ENCODE data around the gene ABLIM2.

The ABLIM2 gene

DNA sequence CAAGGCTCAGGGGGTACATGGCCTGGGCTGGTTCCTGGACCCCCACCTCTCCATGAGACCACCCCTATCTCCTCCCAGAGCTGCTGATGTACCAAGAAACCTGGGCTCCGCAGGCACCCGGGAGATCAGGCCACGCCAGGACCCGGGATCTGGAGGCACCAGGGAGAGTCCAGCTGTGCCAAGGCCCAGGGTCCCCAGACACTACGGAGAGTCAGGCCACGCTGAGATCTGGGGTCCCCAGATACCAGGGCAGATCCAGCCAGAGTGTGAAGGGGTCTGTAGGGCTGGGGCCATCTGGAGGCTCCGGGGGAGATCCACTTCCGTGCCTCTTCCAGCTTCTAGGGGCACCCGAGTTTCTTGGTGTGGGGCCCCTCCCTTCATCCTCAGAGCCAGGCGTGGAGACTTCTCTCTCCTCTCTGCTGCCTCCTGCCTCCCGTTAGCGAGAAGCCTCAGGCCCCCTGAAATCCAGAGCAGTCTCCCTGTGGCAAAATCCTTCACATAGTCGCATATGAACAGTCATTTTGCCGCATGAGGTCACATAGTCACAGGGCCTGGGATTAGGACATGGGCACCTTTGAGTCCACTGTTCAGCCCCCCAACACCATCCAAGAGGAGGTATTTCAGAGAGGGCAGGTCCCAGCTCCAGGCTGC lies 9.7 kb downstream of the ABLIM2 start:
- peak; percentile 47 for DNase-seq (ENCODE audit: low spot score)
- Histone ChIP-seq H3K4me1 (ENCODE audit: insufficient read depth, poor library complexity, severe bottlenecking) (no peaks in the 10 kb centered on the region), H3K4me3 (ENCODE audit: severe bottlenecking) (no peak overlapping the region), H3K36me3 (ENCODE audit: low read depth) (no peaks in the 10 kb centered on the region), H3K27me3 (ENCODE audit: insufficient read depth, poor library complexity, severe bottlenecking) (peaks cover 20% of the 10 kb centered on the region), H3K9me3 (ENCODE audit: severe bottlenecking) (no peaks in the 10 kb centered on the region), H3K27ac (ENCODE audit: poor library complexity, severe bottlenecking) (no peak overlapping the region)
- ATAC-seq (ENCODE audit: low read depth), result no peak
- no peak for TF ChIP-seq CTCF (IDR thresholded peaks at IDR 0.05; ENCODE audit: poor library complexity, severe bottlenecking)

DNA sequence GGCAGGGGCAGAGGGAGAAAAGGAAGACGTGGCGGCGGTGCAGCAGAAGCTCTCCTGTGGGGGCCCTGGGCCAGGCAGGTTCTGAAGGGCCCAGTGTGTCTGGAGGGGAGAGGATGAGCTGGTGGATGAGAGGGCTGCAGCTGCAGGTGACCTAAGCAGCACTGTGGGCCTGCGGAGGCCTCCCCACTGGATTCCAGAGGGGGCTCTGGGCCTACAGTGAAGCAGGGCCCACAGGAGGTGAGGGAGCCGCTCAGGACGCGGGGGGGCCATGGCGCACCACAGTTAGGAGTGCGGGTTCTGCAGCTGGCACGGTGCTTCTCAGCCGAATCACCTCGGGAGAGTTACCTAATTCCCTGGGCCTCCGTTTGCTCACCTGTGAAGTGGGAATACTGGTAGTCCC lies 10.5 kb downstream of the ABLIM2 start:
- Histone ChIP-seq H3K4me1 (ENCODE audit: insufficient read depth, poor library complexity, severe bottlenecking) (no peaks in the 10 kb centered on the region), H3K27ac (ENCODE audit: poor library complexity, severe bottlenecking) (no peak overlapping the region), H3K27me3 (ENCODE audit: insufficient read depth, poor library complexity, severe bottlenecking) (peaks cover 20% of the 10 kb centered on the region), H3K4me3 (ENCODE audit: severe bottlenecking) (no peak overlapping the region), H3K36me3 (ENCODE audit: low read depth) (no peaks in the 10 kb centered on the region), H3K9me3 (ENCODE audit: severe bottlenecking) (no peaks in the 10 kb centered on the region)
- TF ChIP-seq CTCF (IDR thresholded peaks at IDR 0.05; ENCODE audit: poor library complexity, severe bottlenecking), result no peak
- DNase-seq (ENCODE audit: low spot score) (no peak), ATAC-seq (ENCODE audit: low read depth) (no peak)

GRCh38 chr4:8147231-8147970 lies 11.2 kb downstream of the ABLIM2 start:
- Histone ChIP-seq H3K4me3 (ENCODE audit: severe bottlenecking) (no peak overlapping the region), H3K9me3 (ENCODE audit: severe bottlenecking) (no peaks in the 10 kb centered on the region), H3K27me3 (ENCODE audit: insufficient read depth, poor library complexity, severe bottlenecking) (peaks cover 20% of the 10 kb centered on the region), H3K27ac (ENCODE audit: poor library complexity, severe bottlenecking) (no peak overlapping the region), H3K4me1 (ENCODE audit: insufficient read depth, poor library complexity, severe bottlenecking) (no peaks in the 10 kb centered on the region), H3K36me3 (ENCODE audit: low read depth) (no peaks in the 10 kb centered on the region)
- no peak for TF ChIP-seq CTCF (IDR thresholded peaks at IDR 0.05; ENCODE audit: poor library complexity, severe bottlenecking)
- DNase-seq (ENCODE audit: low spot score) (no peak), ATAC-seq (ENCODE audit: low read depth) (no peak)

DNA sequence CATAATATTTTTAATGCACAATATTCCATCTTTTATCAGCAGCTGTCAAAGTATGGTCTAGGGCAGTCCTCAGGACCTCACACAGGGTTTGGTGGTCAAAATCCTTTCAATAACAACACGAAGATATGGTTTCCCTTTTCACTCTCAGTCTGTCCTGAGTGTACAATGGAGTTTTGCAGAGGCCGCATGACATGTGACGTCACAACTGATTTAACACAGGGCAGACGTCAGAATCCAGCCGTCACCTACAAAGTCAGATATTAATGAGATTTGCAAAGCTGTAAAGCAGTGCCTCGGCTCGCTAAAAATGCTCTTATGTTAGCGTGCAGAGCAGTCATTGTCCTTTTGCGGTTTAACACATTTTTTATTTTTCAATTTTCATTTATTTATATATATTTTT lies 12.5 kb downstream of the ABLIM2 start:
- H3K4me1 ChIP-seq (ENCODE audit: insufficient read depth, poor library complexity, severe bottlenecking), result no peaks in the 10 kb centered on the region
- H3K9me3 ChIP-seq (ENCODE audit: severe bottlenecking), result no peaks in the 10 kb centered on the region
- no peak for ATAC-seq (ENCODE audit: low read depth)
- no peak for TF ChIP-seq CTCF (IDR thresholded peaks at IDR 0.05; ENCODE audit: poor library complexity, severe bottlenecking)
- H3K36me3 ChIP-seq (ENCODE audit: low read depth), result no peaks in the 10 kb centered on the region
- H3K4me3 ChIP-seq (ENCODE audit: severe bottlenecking), result no peak overlapping the region
- H3K27me3 ChIP-seq (ENCODE audit: insufficient read depth, poor library complexity, severe bottlenecking), result peaks cover 20% of the 10 kb centered on the region
- no peak overlapping the region for H3K27ac ChIP-seq (ENCODE audit: poor library complexity, severe bottlenecking)
- DNase-seq (ENCODE audit: low spot score), result no peak

GRCh38 chr4:8144359-8144758 lies 14.3 kb downstream of the ABLIM2 start:
- ATAC-seq (ENCODE audit: low read depth) (no peak), DNase-seq (ENCODE audit: low spot score) (no peak)
- no peaks in the 10 kb centered on the region for H3K9me3 ChIP-seq (ENCODE audit: severe bottlenecking)
- no peaks in the 10 kb centered on the region for H3K36me3 ChIP-seq (ENCODE audit: low read depth)
- H3K4me3 ChIP-seq (ENCODE audit: severe bottlenecking), result no peak overlapping the region
- no peaks in the 10 kb centered on the region for H3K4me1 ChIP-seq (ENCODE audit: insufficient read depth, poor library complexity, severe bottlenecking)
- peaks cover 20% of the 10 kb centered on the region for H3K27me3 ChIP-seq (ENCODE audit: insufficient read depth, poor library complexity, severe bottlenecking)
- TF ChIP-seq CTCF (IDR thresholded peaks at IDR 0.05; ENCODE audit: poor library complexity, severe bottlenecking), result no peak
- no peak overlapping the region for H3K27ac ChIP-seq (ENCODE audit: poor library complexity, severe bottlenecking)
